ENCODE data around the gene GTF2A1L.
"Not testable (repeated sequence)": the region's sequence is repeated elsewhere in the genome, so short reads cannot be mapped to it uniquely, and the experiment has no call there.

The GTF2A1L gene

GRCh38 chr2:48605482-48606175 is 12.0 kb upstream of the GTF2A1L start:
- no peak for DNase-seq (ENCODE audit: low read depth in 2 of 2)
- no peak overlapping the region for H3K4me3 ChIP-seq (replicated peaks in 1 of 2; ENCODE audit: low read depth in 2 of 2, low read length in 2 of 2)
- TF ChIP-seq, protein P1, sequence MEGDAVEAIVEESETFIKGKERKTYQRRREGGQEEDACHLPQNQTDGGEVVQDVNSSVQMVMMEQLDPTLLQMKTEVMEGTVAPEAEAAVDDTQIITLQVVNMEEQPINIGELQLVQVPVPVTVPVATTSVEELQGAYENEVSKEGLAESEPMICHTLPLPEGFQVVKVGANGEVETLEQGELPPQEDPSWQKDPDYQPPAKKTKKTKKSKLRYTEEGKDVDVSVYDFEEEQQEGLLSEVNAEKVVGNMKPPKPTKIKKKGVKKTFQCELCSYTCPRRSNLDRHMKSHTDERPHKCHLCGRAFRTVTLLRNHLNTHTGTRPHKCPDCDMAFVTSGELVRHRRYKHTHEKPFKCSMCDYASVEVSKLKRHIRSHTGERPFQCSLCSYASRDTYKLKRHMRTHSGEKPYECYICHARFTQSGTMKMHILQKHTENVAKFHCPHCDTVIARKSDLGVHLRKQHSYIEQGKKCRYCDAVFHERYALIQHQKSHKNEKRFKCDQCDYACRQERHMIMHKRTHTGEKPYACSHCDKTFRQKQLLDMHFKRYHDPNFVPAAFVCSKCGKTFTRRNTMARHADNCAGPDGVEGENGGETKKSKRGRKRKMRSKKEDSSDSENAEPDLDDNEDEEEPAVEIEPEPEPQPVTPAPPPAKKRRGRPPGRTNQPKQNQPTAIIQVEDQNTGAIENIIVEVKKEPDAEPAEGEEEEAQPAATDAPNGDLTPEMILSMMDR (IDR thresholded peaks at IDR 0.05; ENCODE audit: low read depth, low read length): no peak

GRCh38 chr2:48607307-48608014 is 10.2 kb upstream of the GTF2A1L start:
- peak; percentile 24 to 54 for DNase-seq (ENCODE audit: low read depth in 2 of 2)
- TF ChIP-seq, protein P1 (IDR thresholded peaks at IDR 0.05; ENCODE audit: low read depth, low read length): no peak
- no peak overlapping the region for H3K4me3 ChIP-seq (replicated peaks in 1 of 2; ENCODE audit: low read depth in 2 of 2, low read length in 2 of 2)

GRCh38 chr2:48613211-48613610 is 4.4 kb upstream of the GTF2A1L start:
- H3K4me3 ChIP-seq (replicated peaks in 1 of 2; ENCODE audit: low read depth in 2 of 2, low read length in 2 of 2): no peak overlapping the region

GRCh38 chr2:48614581-48614980 is 3.1 kb upstream of the GTF2A1L start:
- H3K4me3 ChIP-seq (replicated peaks in 1 of 2; ENCODE audit: low read depth in 2 of 2, low read length in 2 of 2); DNase-seq (ENCODE audit: low read depth in 2 of 2): not testable (repeated sequence)

More at GRCh38 chr2:48613211-48613610, 4.4 kb upstream of the GTF2A1L start:
- DNase-seq (ENCODE audit: low read depth in 2 of 2): no peak
- TF ChIP-seq, protein P1 (IDR thresholded peaks at IDR 0.05; ENCODE audit: low read depth, low read length): no peak

- no peak overlapping the region for H3K4me3 ChIP-seq (replicated peaks in 1 of 2; ENCODE audit: low read depth in 2 of 2, low read length in 2 of 2)
- TF ChIP-seq, protein P1 (IDR thresholded peaks at IDR 0.05; ENCODE audit: low read depth, low read length): no peak
- no peak for DNase-seq (ENCODE audit: low read depth in 2 of 2)
These were observed 1.9 kb downstream of the GTF2A1L start for GRCh38 chr2:48619526-48619925.

GRCh38 chr2:48620604-48621003 is 2.9 kb downstream of the GTF2A1L start:
- TF ChIP-seq, protein P1 (IDR thresholded peaks at IDR 0.05; ENCODE audit: low read depth, low read length): no peak
- no peak overlapping the region for H3K4me3 ChIP-seq (replicated peaks in 1 of 2; ENCODE audit: low read depth in 2 of 2, low read length in 2 of 2)

GRCh38 chr2:48622691-48623090 is 5.0 kb downstream of the GTF2A1L start:
- peak; percentile 14 to 16 for DNase-seq (ENCODE audit: low read depth in 2 of 2)
- not testable (repeated sequence) for H3K4me3 ChIP-seq (replicated peaks in 1 of 2; ENCODE audit: low read depth in 2 of 2, low read length in 2 of 2)

More at GRCh38 chr2:48620604-48621003, 2.9 kb downstream of the GTF2A1L start:
- no peak for DNase-seq (ENCODE audit: low read depth in 2 of 2)
